ENCODE data around the gene KIAA0408.
"Not testable (repeated sequence)": the region's sequence is repeated elsewhere in the genome, so short reads cannot be mapped to it uniquely, and the experiment has no call there.

Gene KIAA0408

DNA sequence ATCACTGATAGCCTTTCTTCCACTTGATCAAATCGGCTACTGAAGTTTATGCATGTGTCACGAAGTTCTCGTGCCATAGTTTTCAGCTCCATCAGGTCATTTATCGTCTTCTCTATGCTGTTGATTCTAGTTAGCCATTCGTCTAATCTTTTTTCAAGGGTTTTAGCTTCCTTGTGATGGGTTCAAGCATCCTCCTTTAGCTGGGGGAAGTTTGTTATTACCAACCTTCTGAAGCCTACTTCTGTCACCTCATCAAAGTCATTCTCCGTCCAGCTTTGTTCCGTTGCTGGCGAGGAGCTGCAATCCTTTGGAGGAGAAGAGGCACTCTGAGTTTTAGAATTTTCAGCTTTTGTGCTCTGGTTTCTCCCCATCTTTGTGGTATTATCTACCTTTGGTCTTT, 47.2 kb downstream of the KIAA0408 start:
- DNase-seq (ENCODE audit: low read depth in 3 of 3): not testable (repeated sequence)
